HepG2 (cell line): ENCODE results near the gene DHRS4L2. TPM values are rescaled to one million over a fixed set of nuclear protein-coding genes. Genes with fewer than 3 reads are reported as not detected.

ENCODE experiments used
- ARNT2 ChIP-seq: sonication (generic); formaldehyde crosslinking; IDR thresholded peaks from 2 replicates; pipeline ENCODE4 v1.8.0; 2022; ENCODE audit warnings: mild to moderate bottlenecking, low read depth, missing genetic modification reagents, moderate library complexity
- CBX5 ChIP-seq: sonication (generic); formaldehyde crosslinking; IDR thresholded peaks from 2 replicates; pipeline ENCODE4 v1.4.0; 2020; ENCODE audit warnings: missing genetic modification reagents, borderline replicate concordance
- JUNB ChIP-seq: sonication (generic); formaldehyde crosslinking; IDR thresholded peaks from 2 replicates; pipeline ENCODE4 v1.8.0; 2022; ENCODE audit warnings: missing genetic modification reagents, mild to moderate bottlenecking, borderline replicate concordance
- KAT7 ChIP-seq: IDR thresholded peaks from 2 replicates; pipeline ENCODE4 v1.6.1; 2018; ENCODE audit warnings: borderline replicate concordance, missing compliant biosample characterization
- MLXIP ChIP-seq: sonication (generic); formaldehyde crosslinking; IDR thresholded peaks from 2 replicates; pipeline ENCODE4 v1.9.0; 2021; ENCODE audit warnings: missing genetic modification reagents, borderline replicate concordance
- SNAPC2 ChIP-seq: sonication (generic); formaldehyde crosslinking; IDR thresholded peaks from 2 replicates; pipeline ENCODE4 v1.8.1; 2022; ENCODE audit warnings: mild to moderate bottlenecking, missing genetic modification reagents
- SNAPC5 ChIP-seq: sonication (generic); formaldehyde crosslinking; IDR thresholded peaks from 2 replicates; pipeline ENCODE4 v1.8.1; 2023; ENCODE audit warnings: mild to moderate bottlenecking, missing genetic modification reagents, borderline replicate concordance
- TBP ChIP-seq: sonication (generic); formaldehyde crosslinking; IDR thresholded peaks from 2 replicates; pipeline ENCODE4 v1.5.0; 2020; ENCODE audit warnings: missing genetic modification reagents
- ZNF101 ChIP-seq: sonication (generic); formaldehyde crosslinking; IDR thresholded peaks from 2 replicates; pipeline ENCODE4 v1.4.0; 2020; ENCODE audit warnings: mild to moderate bottlenecking, low read depth, missing genetic modification reagents, borderline replicate concordance
- ZNF34 ChIP-seq: sonication (generic); formaldehyde crosslinking; IDR thresholded peaks from 2 replicates; pipeline ENCODE4 v1.4.0; 2020; ENCODE audit warnings: mild to moderate bottlenecking, missing genetic modification reagents, borderline replicate concordance
- ZNF589 ChIP-seq: sonication (generic); formaldehyde crosslinking; conservative IDR thresholded peaks from 2 replicates; pipeline ENCODE4 v1.8.0; 2022; ENCODE audit warnings: mild to moderate bottlenecking, moderate library complexity, missing genetic modification reagents
- ZNF639 ChIP-seq: conservative IDR thresholded peaks from 2 replicates; pipeline ENCODE4 v1.6.1; 2018; ENCODE audit warnings: missing genetic modification reagents
- polyA plus RNA-seq, 8 experiments: library from polyadenylated mRNA; depleted of rRNA in 3 of 8; stranded (reverse) in 7 of 8; unstranded in 1 of 8; fragments of >200 nt; fragmentation: Illumina TruSeq in 4 of 8; extraction: Trizol in 4 of 8; gene quantifications; 2 replicates each; pipeline versions ENCODE4 v1.2.1 to v1.2.3, GENCODE V29; 2011 to 2016; ENCODE audit warnings: low read depth in 4 of 8, missing spikeins in 1 of 8, mixed read lengths in 1 of 8; ENCODE audit not compliant: insufficient read depth in 1 of 8
- total RNA-seq, 5 experiments: library from RNA; depleted of rRNA; stranded (reverse); fragments of >200 nt; fragmentation: Illumina TruSeq; extraction: Trizol; gene quantifications; 2 replicates each; pipeline ENCODE4 v1.2.3, GENCODE V29; 2016; ENCODE audit warnings: low read depth in 1 of 5
- TF ChIP-seq, protein P1 (sequence below): sonication (generic); formaldehyde crosslinking; IDR thresholded peaks from 2 replicates; pipeline ENCODE4 v1.4.0; 2020; ENCODE audit warnings: mild to moderate bottlenecking, low read depth, missing genetic modification reagents
- TF ChIP-seq, protein P2 (sequence below): sonication (generic); formaldehyde crosslinking; IDR thresholded peaks from 2 replicates; pipeline ENCODE4 v1.4.0; 2020; ENCODE audit warnings: missing genetic modification reagents, borderline replicate concordance
- TF ChIP-seq, protein P3 (sequence below): sonication (generic); formaldehyde crosslinking; IDR thresholded peaks from 2 replicates; pipeline ENCODE4 v1.4.0; 2020; ENCODE audit warnings: mild to moderate bottlenecking, missing genetic modification reagents

DHRS4L2 gene
- total and polyA plus RNA-seq, 2 of the 13 experiments (the other 11 are each of a cell fraction or from before 2014, with no cell fraction given): 24.7 to 38.2 TPM

GRCh38 chr14:23939607-23940326, 49.0 kb upstream of the DHRS4L2 start (continued):
- no peak for TF ChIP-seq ZNF589
- TF ChIP-seq, protein P1, sequence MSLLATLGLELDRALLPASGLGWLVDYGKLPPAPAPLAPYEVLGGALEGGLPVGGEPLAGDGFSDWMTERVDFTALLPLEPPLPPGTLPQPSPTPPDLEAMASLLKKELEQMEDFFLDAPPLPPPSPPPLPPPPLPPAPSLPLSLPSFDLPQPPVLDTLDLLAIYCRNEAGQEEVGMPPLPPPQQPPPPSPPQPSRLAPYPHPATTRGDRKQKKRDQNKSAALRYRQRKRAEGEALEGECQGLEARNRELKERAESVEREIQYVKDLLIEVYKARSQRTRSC (CRISPR knock-in tag): 0 out of 2 replicates have a peak, but pooled peaks have one; percentile 38
- TF ChIP-seq MLXIP (CRISPR knock-in tag): no peak
- TF ChIP-seq, protein P2, sequence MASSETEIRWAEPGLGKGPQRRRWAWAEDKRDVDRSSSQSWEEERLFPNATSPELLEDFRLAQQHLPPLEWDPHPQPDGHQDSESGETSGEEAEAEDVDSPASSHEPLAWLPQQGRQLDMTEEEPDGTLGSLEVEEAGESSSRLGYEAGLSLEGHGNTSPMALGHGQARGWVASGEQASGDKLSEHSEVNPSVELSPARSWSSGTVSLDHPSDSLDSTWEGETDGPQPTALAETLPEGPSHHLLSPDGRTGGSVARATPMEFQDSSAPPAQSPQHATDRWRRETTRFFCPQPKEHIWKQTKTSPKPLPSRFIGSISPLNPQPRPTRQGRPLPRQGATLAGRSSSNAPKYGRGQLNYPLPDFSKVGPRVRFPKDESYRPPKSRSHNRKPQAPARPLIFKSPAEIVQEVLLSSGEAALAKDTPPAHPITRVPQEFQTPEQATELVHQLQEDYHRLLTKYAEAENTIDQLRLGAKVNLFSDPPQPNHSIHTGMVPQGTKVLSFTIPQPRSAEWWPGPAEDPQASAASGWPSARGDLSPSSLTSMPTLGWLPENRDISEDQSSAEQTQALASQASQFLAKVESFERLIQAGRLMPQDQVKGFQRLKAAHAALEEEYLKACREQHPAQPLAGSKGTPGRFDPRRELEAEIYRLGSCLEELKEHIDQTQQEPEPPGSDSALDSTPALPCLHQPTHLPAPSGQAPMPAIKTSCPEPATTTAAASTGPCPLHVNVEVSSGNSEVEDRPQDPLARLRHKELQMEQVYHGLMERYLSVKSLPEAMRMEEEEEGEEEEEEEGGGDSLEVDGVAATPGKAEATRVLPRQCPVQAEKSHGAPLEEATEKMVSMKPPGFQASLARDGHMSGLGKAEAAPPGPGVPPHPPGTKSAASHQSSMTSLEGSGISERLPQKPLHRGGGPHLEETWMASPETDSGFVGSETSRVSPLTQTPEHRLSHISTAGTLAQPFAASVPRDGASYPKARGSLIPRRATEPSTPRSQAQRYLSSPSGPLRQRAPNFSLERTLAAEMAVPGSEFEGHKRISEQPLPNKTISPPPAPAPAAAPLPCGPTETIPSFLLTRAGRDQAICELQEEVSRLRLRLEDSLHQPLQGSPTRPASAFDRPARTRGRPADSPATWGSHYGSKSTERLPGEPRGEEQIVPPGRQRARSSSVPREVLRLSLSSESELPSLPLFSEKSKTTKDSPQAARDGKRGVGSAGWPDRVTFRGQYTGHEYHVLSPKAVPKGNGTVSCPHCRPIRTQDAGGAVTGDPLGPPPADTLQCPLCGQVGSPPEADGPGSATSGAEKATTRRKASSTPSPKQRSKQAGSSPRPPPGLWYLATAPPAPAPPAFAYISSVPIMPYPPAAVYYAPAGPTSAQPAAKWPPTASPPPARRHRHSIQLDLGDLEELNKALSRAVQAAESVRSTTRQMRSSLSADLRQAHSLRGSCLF (CRISPR knock-in tag): no peak
- TF ChIP-seq ZNF34 (CRISPR knock-in tag): no peak
- no peak for TF ChIP-seq SNAPC5 (CRISPR knock-in tag)
- no peak for TF ChIP-seq KAT7
- no peak for TF ChIP-seq ZNF101
- no peak for TF ChIP-seq SNAPC2
- TF ChIP-seq CBX5 (CRISPR knock-in tag): peak; percentile 91
- no peak for TF ChIP-seq ARNT2
- TF ChIP-seq TBP (CRISPR knock-in tag): no peak
- TF ChIP-seq JUNB (CRISPR knock-in tag): no peak
- TF ChIP-seq, protein P3, sequence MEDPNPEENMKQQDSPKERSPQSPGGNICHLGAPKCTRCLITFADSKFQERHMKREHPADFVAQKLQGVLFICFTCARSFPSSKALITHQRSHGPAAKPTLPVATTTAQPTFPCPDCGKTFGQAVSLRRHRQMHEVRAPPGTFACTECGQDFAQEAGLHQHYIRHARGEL (CRISPR knock-in tag): no peak
- TF ChIP-seq ZNF639: no peak
